Epithelial cell of proximal tubule (primary cell): ENCODE measurements around the gene IRF2BP2. TPM values are rescaled to one million over a fixed set of nuclear protein-coding genes. Genes with fewer than 3 reads are reported as not detected.
A peak's percentile ranks its signal among the peaks of the same experiment; 100 is the strongest.

ENCODE experiments used
- DNase-seq: peaks from one replicate; pipeline ENCODE4 v3.0.0-alpha.2; 2011; ENCODE audit warnings: low read depth
- H3K4me3 ChIP-seq: 2 replicates; pipeline ENCODE4 v1.5.1; 2011; ENCODE audit warnings: low read depth, mild to moderate bottlenecking, low read length
- total RNA-seq: library from RNA; depleted of rRNA; stranded (reverse); fragments of >200 nt; gene quantifications from 2 replicates; pipeline ENCODE4 v1.2.3, GENCODE V29; 2015
- TF ChIP-seq, protein P1 (sequence below): conservative IDR thresholded peaks from 2 replicates; pipeline ENCODE4 v1.5.1; 2012; ENCODE audit warnings: low read depth, mild to moderate bottlenecking, low read length

The IRF2BP2 gene
- total RNA-seq, 1 donor from 2014 or later = 70.5 TPM

DNA sequence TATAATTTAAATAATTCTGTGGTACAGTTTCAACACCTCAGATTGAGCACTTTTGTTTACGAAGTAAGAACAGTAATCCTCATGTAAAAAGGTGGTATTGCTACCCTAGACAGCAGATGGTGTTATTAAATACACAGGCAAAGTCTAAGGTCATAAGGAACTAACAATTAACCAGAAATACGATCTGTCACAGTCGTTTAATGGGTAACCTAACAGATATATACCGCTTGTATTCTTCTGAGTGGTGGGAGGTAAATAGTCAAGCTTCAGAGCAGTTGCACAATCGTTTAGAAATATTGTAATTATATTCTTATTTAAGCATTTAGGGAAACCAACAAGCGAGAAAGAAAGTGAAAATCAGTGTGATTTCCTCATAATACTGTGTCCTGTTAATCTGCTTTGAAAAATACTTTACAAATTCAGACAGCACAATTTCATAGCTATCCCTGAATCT, 9.8 kb upstream of the IRF2BP2 start:
- TF ChIP-seq, protein P1, sequence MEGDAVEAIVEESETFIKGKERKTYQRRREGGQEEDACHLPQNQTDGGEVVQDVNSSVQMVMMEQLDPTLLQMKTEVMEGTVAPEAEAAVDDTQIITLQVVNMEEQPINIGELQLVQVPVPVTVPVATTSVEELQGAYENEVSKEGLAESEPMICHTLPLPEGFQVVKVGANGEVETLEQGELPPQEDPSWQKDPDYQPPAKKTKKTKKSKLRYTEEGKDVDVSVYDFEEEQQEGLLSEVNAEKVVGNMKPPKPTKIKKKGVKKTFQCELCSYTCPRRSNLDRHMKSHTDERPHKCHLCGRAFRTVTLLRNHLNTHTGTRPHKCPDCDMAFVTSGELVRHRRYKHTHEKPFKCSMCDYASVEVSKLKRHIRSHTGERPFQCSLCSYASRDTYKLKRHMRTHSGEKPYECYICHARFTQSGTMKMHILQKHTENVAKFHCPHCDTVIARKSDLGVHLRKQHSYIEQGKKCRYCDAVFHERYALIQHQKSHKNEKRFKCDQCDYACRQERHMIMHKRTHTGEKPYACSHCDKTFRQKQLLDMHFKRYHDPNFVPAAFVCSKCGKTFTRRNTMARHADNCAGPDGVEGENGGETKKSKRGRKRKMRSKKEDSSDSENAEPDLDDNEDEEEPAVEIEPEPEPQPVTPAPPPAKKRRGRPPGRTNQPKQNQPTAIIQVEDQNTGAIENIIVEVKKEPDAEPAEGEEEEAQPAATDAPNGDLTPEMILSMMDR = peak; percentile 6
- no peak for DNase-seq
- peak overlapping the region; percentile 19 for H3K4me3 ChIP-seq

DNA sequence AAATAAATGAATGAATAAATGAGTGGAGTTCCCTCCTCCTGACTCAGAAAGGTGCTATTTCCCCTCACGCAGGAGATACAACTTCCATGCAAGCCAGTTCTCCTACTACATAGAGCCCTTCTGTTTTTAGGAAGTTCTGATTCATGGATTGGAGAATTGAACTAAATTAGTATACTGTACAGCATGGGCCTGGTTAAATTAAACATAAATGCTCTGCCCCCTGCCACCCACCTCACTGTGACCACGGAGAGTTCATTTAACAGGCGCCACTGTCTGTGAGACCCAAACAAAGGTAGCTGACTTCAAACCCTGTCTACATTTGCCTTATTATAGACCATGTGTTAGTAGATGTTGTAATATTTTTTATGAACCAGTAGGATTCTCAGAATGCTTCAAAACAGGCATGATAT, 9.1 kb upstream of the IRF2BP2 start:
- DNase-seq = no peak
- TF ChIP-seq, protein P1 = no peak
- H3K4me3 ChIP-seq = no peak overlapping the region

DNA sequence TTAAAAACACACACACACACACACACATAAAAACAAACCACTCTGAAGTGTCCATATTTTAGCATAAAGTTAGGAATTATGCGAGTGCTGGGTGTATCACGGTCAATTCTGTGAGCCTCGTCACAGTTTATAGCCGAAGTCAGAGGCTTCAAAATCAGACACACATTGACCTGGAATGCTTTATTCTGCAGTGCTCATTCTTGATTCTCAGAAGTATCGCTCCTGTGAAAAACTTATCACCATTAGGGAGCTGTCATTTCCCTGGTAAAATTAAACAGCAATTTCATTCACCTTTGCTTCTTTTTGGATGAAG, 8.7 kb upstream of the IRF2BP2 start:
- no peak for DNase-seq
- no peak overlapping the region for H3K4me3 ChIP-seq
- TF ChIP-seq, protein P1 = no peak

DNA sequence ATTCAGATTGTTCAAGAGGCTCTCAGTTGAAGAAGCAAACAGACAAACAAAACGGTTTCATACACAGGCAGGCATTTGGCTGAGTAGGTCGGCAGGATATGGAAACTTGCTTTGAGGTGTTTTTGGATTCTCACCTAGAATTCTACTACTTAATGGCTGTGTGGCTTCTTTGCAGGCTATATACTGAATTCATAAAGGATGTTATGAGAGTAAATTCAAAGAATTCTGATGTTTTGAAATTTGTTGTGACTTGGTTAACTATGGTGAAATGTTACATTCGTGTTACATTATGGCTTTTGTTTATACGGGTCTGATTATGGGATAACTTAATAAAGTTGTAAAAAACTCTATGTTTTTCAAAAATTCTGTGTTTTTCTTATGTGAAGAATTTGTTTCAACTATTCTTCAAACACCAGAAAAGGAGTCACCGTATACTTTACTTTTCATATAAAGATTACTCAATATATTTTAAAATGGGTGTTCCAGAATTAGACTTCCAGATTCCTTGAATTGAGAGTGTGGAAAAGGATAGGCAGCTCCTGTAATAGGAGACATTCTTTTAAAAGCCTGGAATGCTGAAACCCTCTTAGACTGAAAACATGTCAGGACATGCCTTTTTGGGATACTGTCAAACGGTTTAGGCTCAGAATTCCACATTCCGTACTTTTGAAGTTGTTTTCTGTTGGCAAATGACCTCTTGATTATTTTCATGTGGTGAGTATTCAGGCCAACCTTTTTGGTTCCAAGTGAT, 8.2 kb upstream of the IRF2BP2 start:
- no peak for DNase-seq
- H3K4me3 ChIP-seq = no peak overlapping the region
- TF ChIP-seq, protein P1 = no peak

DNA sequence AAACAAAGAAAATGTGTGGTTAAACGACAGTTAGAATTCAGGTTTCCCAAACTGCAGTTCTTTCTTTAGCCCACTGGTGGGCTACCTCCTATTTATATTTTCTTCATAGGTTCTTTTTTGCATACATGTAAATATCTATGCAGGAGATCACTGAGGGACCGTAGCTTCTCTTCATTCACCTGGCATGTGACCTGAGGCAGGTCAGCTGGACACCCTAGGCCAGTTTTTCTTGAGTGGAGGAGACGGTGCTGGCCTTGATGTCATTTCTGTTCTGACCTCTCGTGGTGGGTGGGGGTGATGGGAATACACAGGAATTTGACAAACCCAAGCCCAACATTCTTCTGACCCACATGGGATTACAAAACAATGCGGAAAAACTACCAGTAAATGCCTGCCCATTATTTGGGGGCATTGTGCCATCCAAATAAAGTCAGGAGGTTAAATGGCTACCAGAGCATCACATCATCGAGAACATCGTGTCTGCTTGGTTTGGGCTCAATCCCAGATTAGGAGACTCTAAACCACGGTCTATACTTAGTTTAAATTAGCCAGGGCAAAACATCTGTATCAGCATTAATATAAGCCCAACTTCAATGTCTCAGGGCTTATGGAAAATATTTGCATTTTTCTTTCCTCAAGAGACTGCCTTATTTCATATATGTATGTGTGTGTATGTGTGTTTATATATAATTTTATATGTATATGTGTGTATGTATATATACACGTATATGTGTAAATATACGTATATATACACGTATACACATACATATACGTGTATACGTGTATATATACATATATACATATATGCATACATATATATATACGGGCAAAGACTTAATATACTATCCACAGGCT, 7.4 kb upstream of the IRF2BP2 start:
- TF ChIP-seq, protein P1 = peak; percentile 20
- H3K4me3 ChIP-seq = no peak overlapping the region
- no peak for DNase-seq

DNA sequence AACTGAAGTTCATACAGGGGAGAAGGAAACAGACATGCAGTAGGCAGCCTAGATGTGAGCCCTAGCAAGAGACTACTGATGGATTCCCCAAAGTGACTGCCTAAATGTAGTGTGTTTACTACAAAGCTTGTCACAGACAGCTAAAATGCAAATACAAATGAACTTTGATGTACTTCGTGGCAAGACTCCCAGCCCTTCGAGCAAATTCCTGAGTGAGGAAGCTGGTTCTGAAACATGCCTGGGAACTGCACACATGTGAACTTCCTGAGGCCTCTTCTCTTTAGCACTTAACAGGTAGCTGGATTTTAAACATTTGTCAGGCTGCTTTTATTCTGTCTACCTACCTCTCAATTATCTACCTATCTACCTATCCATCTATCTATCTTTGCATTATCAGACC, 6.7 kb upstream of the IRF2BP2 start:
- no peak for DNase-seq
- no peak overlapping the region for H3K4me3 ChIP-seq
- TF ChIP-seq, protein P1 = no peak
